Stimulated activated CD4-positive, alpha-beta T cell treated with anti-CD3 and anti-CD28 coated beads, Interleukin-2, amount 100 ng/mL, for 24 hours (primary cell): Measurements from ENCODE around the gene PRKN.
"Not testable (repeated sequence)": the region's sequence is repeated elsewhere in the genome, so short reads cannot be mapped to it uniquely, and the experiment has no call there.

Source experiments
- DNase-seq, 2 donors: peaks; one replicate each; pipeline ENCODE4 v3.0.0-alpha.2; 2020

PRKN gene

DNA sequence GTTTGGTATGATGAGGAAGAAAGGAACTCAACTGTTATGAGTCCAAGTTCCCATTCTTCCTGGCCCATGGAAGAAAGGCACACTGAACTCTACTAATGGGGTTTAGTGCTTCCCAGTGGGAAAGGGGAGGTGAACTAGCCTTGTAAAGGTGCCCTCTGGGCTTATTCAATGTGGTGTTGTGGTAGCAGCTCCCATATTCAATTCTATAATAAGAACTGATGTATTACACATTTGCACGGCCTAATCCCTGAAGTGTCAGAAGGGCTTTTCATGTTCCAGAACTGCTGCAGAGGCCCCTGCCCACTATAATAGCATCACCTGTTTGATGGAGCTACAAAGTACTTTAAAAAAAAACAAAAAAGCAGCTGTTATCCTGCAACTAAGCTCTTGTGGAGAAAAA lies 17.1 kb downstream of the PRKN start:
- no peak for DNase-seq

DNA sequence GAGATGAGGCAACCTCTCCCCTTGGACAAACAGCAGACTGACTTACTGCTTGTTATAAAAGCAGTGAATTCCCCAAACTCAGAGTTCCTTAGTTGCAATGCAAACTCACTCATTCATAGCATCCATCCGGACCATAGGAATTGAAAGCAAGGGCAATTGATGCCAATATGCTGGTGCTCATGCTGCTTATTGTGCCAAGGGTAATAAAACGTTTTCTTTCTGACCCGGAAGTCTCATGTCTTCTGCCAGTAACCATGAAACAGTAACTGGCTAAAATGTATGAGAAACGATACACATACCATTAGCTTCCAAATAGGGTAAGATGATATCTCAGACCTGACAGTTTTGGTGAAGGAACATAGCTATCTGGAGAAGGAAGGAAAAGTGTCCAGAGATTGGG lies 18.1 kb downstream of the PRKN start:
- DNase-seq = no peak

DNA sequence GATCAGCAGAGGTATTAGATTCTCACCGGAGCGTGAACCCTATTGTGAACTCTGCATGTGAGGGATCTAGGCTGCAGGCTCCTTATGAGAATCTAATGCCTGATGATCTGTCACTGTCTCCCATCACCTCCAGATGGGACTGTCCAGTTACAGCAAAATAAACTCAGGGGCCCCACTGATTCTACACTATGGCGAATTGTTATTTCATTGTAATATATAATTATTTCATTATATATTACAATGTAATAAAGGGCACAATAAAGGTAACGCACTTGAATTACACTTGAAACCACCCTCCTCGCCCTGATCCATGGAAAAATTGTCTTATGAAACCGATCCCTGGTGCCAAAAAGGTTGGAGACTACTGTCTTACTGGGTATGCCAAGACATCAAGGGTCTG lies 18.6 kb downstream of the PRKN start:
- no peak for DNase-seq

DNA sequence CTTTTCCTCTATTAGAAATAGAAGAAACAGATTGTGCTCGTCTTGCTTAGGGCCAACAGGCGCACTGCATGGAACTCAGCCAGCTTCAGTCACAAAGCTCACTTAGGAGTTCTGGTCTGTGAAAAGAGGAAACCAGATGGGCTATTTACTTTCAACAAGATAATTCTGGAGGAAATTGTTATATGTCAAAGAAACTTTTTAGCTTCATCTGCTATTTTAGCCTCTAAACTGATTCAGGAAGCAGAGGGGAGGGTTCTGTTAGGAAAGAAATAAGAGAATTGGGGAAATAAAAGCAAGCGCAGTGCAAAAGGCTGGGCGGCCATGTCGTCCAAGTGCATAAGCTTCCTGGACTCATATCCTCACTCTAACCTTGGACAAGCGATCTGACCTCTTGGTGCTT lies 21.3 kb downstream of the PRKN start:
- no peak for DNase-seq

- DNase-seq = no peak
These were observed 21.8 kb downstream of the PRKN start for GRCh38 chr6:162705736-162706135.

DNA sequence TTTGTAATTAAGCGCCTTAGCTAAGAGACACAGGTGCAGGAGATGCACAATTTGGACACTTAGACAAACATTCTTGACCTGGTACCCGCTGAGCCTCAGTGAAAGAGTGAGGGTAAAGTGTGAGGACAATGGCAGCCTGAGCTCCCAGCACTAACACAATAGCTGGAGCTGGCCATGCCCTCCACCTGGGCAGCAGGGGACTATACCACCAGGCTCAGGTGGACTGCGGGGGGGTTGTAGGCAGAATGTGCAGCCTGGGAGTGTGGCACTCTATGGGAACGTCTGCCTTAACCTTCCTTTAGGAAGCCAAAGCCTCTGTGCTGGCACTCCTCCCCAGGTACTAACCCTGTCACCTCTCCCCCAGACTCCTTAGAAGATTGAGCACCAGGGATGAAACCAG lies 23.6 kb downstream of the PRKN start:
- DNase-seq = no peak

GRCh38 chr6:162702446-162702845 lies 25.1 kb downstream of the PRKN start:
- no peak for DNase-seq

- no peak for DNase-seq
These were observed 26.0 kb downstream of the PRKN start for GRCh38 chr6:162701551-162701950.

DNA sequence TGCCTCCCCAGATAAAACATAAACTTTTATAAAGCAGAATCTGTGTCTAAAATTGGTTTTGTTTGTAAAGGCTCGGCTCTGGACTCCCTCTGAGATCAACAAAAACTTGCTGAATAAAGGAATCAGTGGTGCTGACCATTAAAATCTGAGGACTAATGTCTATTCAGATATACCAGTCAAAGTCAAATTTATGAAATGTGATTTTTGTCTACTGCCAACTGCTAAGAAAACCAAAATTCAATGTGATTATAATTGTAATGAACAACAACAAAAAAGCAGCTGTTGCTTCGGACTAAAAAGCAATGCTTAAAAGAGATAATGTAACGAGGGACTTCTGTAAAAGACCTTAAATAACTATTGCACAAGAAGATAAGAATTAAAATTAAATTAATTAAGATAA lies 26.6 kb downstream of the PRKN start:
- no peak for DNase-seq

DNA sequence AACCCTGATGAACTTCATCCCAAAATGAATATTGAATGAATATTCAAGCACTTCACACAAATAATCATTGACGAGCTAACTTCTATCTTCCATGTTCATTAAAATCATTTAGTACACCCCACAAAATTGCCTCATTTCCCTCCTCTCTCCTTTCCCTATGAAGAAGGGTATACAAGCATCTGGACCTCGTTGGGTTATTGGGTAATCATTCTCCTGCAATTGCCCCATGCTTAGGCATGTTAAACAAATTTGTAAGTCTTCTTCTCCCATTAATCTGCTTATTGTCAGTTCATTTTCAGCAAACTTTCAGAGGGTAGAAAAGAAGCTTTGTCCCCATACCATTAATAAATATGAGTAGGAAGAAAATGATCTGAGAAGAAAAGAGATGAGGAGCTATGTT lies 27.6 kb downstream of the PRKN start:
- DNase-seq = no peak

DNA sequence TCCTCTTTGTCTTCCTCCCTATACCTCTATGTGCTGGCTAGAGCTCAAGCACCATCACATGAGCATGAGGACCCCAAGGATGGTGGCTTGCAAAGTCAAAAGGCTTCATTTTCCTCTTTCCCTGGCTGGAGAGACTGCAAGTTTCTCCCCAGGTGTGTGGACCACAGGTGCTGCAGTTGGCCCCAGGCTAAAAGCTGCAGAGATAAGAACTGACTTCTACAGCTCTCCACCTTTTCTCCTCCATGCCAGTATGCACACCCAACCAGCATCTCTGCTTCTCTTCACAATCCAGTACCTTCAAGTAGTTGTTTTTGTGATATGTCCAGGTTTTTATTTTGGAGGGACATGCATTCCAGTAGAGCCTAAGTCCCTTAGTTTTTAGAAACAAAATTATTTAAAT lies 29.1 kb downstream of the PRKN start:
- no peak for DNase-seq

DNA sequence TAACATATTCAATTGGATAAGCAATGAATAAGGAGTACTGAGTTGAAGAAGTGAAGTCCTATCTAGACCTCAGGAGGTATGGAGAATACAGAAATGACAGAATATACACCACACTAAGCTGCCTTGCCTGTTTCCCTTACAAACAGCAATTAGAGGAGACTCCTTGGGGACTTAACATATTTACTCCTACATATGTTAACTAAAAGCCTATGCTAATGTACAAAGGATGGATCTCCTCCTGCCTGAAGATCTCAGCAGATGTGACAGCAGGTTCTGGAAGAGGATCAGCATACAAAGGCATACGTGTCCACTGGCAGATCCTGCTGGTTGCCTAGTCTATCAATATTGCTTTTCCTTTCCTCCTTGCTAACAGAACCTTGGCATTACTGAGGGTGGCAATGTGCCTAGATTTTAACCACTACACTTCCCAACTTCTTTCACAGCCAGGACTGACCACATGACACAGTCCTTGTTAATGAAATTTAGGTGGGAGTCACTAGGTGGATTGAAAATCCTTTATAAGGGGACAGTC lies 29.6 kb downstream of the PRKN start:
- no peak for DNase-seq

DNA sequence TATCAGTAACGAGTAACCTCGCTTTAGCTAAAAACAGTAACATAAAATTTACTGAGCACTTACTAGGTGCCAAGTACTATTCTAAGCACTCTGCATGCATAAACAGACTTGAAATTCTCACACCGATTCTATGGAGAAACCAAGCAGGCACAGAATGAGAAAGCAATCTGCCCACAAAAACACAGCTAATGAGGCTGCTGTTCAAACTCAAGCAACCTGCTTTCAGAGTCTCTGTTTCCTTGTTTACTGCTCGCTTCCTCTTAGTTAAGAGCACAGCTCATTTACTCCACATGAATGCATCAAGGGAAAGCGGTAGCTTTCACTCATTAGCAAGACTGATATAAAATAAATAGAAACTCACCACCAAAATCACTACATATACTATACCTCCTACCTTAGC lies 37.4 kb downstream of the PRKN start:
- DNase-seq = no peak

GRCh38 chr6:162688751-162689345 lies 38.7 kb downstream of the PRKN start:
- DNase-seq = no peak

DNA sequence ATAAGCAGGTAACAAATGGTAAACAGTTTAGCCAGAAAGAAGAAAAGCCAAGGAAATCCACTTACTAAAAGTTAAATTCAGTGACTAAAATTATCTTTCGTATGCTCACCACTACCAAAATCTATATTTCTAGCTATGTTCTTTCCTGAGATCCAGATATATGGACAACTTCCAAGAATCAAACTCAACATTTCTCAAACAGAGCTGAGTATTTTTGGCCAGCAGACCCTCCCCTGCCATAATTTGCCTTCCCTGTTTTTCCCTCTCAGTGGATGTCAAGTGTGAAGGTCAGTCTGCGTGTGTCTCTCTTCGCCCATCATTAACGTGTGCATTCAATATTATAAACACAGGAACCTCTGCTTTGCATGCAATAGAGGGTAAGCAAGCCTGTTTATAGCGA lies 42.0 kb downstream of the PRKN start:
- no peak for DNase-seq

DNA sequence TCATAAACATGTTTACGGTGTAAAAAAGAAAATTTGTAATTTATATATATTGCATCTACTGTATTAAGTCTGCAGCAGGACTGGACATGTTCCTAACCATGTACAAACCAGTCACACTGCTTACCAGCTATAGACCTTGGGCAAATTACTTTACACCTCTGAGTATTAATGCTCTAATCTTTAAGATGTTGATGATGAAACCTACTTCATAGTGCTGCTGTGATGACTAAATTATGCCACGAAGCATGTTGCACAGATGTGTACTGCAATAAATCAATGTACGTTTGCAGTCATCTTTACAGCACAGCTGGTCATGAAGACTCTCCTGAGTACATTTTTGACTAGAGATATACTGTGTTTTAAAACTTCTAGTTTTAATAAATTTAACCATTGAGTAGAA lies 42.6 kb downstream of the PRKN start:
- DNase-seq = no peak

DNA sequence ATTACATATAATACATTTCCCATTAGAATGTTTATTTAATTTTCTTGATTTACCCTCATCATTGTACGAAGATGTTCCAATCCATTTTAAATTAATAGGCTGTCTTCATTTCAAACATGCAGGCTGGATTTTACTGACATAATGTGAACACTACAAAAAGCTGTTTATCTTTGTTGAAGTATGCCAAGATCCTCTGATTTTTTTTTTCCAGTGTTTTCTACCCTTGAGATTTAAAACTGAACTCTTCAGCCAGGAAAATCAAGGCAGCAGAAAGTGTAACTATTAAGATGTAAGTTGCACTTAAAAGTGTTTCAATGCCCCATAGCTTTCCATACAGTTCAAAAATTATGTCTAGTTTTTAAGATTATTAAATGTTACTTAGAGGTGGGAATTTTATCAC lies 43.5 kb downstream of the PRKN start:
- DNase-seq = no peak

- no peak for DNase-seq
These were observed 44.4 kb downstream of the PRKN start for GRCh38 chr6:162683135-162683534.

DNA sequence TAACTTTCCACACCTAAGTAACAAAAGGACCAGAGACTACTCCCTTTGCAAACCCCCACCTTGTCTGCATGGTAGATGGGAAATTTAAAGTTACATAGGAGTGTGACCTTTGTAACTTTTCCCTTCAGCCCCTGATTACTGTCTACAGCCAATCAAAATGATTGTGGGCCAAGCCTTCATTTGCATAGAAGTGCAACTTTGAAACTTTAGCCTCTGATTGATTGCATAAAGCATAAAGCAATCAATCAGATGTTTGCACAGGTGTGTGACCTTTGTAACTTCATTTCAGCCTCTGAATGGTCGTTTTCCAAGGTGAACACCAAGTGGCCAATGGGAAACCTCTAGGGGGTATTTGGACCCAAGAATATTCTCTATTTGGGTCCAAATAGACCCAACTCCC lies 46.1 kb downstream of the PRKN start:
- DNase-seq = no peak

DNA sequence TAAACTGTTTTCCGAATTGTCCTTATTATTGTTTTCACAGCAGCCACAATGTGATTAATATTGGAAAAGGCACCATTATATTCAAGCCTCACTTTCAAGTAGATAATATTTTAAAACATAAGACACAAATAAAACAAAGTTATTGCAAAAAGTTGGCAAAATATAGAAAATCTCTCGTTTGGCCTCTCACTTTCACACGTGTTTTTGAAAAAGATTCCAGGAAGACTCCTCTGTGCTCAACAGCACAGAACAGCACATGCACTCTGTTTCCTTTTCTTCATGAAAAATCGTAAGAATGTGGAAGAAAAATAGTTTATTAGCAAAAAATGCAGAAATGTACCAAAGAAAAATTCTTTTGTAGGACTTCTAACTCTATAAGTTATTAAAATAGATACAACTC lies 46.7 kb downstream of the PRKN start:
- no peak for DNase-seq

- DNase-seq = no peak
These were observed 47.2 kb downstream of the PRKN start for GRCh38 chr6:162680367-162680766.

DNA sequence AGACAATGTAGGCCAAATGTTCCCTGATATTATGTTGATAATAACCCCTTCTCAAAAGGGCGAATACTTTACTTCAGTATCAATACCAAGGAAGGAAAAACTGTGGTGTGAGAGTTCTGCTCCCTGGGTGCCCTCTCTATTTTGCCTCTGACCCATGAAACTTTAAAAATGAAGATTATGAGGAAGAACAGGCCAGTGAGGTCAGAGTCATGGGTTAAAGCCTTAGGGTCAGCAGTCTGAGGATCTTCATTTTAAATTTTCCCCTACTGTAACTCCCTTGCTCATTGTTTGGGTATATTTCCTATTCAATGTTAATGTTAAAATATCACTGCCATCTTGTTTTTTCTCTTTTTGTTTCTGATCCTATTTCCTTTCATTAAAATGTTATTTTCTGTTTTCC lies 47.9 kb downstream of the PRKN start:
- no peak for DNase-seq

DNA sequence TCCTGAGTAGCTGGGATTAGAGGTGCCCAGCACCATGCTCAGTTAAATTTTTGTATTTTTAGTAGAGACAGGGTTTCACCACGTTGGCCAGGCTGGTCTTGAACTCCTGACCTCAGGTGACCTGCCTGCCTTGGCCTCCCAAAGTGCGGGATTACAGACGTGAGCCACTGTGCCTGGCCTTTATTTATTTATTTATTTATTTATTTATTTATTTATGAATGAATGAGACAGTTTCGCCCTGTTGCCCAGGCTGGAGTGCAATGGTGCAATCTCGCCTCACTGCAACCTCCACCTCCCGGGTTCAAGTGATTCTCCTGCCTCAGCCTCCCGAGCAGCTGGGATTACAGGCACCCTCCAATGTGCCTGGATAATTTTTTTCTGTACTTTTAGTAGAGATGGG lies 48.7 kb downstream of the PRKN start:
- DNase-seq = not testable (repeated sequence)

GRCh38 chr6:162675503-162675902 lies 52.1 kb downstream of the PRKN start:
- no peak for DNase-seq

- DNase-seq = no peak
These were observed 53.1 kb downstream of the PRKN start for GRCh38 chr6:162674452-162674851.
